Trophoblast cell (in vitro differentiated cells and primary cell): ENCODE data around the gene RAB11FIP2.

ENCODE experiments used
- DNase-seq, 2 donors: peaks; one replicate each; pipeline ENCODE4 v3.0.0-alpha.2; 2016
- H2AFZ ChIP-seq: 2 replicates; pipeline ENCODE4 v1.6.1; 2013; ENCODE audit warnings: low read length, moderate library complexity, mild to moderate bottlenecking; ENCODE audit not compliant: insufficient read depth, poor library complexity
- H2AK5ac ChIP-seq: 2 replicates; pipeline ENCODE4 v1.6.1; 2013; ENCODE audit warnings: mild to moderate bottlenecking, low read length
- H2BK120ac ChIP-seq: 2 replicates; pipeline ENCODE4 v1.6.1; 2013; ENCODE audit warnings: low read length, mild to moderate bottlenecking, moderate library complexity; ENCODE audit not compliant: insufficient read depth, poor library complexity
- H2BK12ac ChIP-seq: 2 replicates; pipeline ENCODE4 v1.6.1; 2013; ENCODE audit warnings: mild to moderate bottlenecking, low read length, moderate library complexity
- H2BK5ac ChIP-seq: 2 replicates; pipeline ENCODE4 v1.6.1; 2013; ENCODE audit warnings: low read length, low read depth, moderate library complexity, mild to moderate bottlenecking; ENCODE audit not compliant: poor library complexity
- H3K14ac ChIP-seq: 2 replicates; pipeline ENCODE4 v1.6.1; 2013; ENCODE audit warnings: mild to moderate bottlenecking, low read length
- H3K18ac ChIP-seq: 2 replicates; pipeline ENCODE4 v1.6.1; 2013; ENCODE audit warnings: mild to moderate bottlenecking, low read length
- H3K23ac ChIP-seq: 2 replicates; pipeline ENCODE4 v1.6.1; 2013; ENCODE audit warnings: low read length
- H3K27ac ChIP-seq: 2 replicates; pipeline ENCODE4 v1.5.1; 2013; ENCODE audit warnings: low read depth, mild to moderate bottlenecking, inconsistent platforms, low read length, moderate library complexity
- H3K27me3 ChIP-seq: 2 replicates; pipeline ENCODE4 v1.6.1; 2013; ENCODE audit warnings: inconsistent platforms, mild to moderate bottlenecking, low read length, moderate library complexity; ENCODE audit not compliant: insufficient read depth
- H3K36me3 ChIP-seq, 2 experiments: 1 replicate in 1 of 2; 2 replicates in 1 of 2; pipeline ENCODE4 v1.6.1; 2013; ENCODE audit warnings: low read length in 2 of 2, mild to moderate bottlenecking in 2 of 2, moderate library complexity in 1 of 2; ENCODE audit not compliant: insufficient read depth in 2 of 2, control insufficient read depth in 1 of 2
- H3K4ac ChIP-seq: 2 replicates; pipeline ENCODE4 v1.6.1; 2013; ENCODE audit warnings: low read depth, mild to moderate bottlenecking, low read length, moderate library complexity
- H3K4me1 ChIP-seq, 2 experiments: 1 replicate in 1 of 2; 2 replicates in 1 of 2; pipeline ENCODE4 v1.6.1; 2013; ENCODE audit warnings: low read length in 2 of 2, mild to moderate bottlenecking in 2 of 2, moderate library complexity in 1 of 2; ENCODE audit not compliant: insufficient read depth in 2 of 2, control insufficient read depth in 1 of 2
- H3K4me2 ChIP-seq: 2 replicates; pipeline ENCODE4 v1.6.1; 2013; ENCODE audit warnings: inconsistent platforms, mild to moderate bottlenecking, low read length, moderate library complexity
- H3K4me3 ChIP-seq: 2 replicates; pipeline ENCODE4 v1.5.1; 2013; ENCODE audit warnings: mild to moderate bottlenecking, low read depth, low read length, inconsistent platforms
- H3K79me1 ChIP-seq: one replicate; pipeline ENCODE4 v1.6.1; 2013; ENCODE audit warnings: low read length
- H3K79me2 ChIP-seq: 2 replicates; pipeline ENCODE4 v1.6.1; 2013; ENCODE audit warnings: low read length, mild to moderate bottlenecking; ENCODE audit not compliant: control insufficient read depth, insufficient read depth, poor library complexity
- H3K9ac ChIP-seq: 2 replicates; pipeline ENCODE4 v1.6.1; 2013; ENCODE audit warnings: mild to moderate bottlenecking, low read length
- H3K9me3 ChIP-seq: 2 replicates; pipeline ENCODE4 v1.6.1; 2013; ENCODE audit warnings: low read depth, mild to moderate bottlenecking, control low read depth, inconsistent platforms, low read length; ENCODE audit not compliant: insufficient read depth
- H4K12ac ChIP-seq: 2 replicates; pipeline ENCODE4 v1.6.1; 2013; ENCODE audit warnings: low read depth, mild to moderate bottlenecking, low read length, moderate library complexity
- H4K8ac ChIP-seq: 2 replicates; pipeline ENCODE4 v1.6.1; 2013; ENCODE audit warnings: low read depth, mild to moderate bottlenecking, low read length, moderate library complexity
- H4K91ac ChIP-seq: one replicate; pipeline ENCODE4 v1.6.1; 2013; ENCODE audit warnings: low read depth, mild to moderate bottlenecking, low read length, moderate library complexity
- WGBS: extraction: QIAGEN DNeasy Blood & Tissue Kit; methylation state at CpG from one replicate; pipeline ENCODE4 v1.1.7; 2013; ENCODE audit warnings: missing lambda C conversion rate; ENCODE audit not compliant: insufficient read length, insufficient coverage; ENCODE audit errors: extremely low coverage; 5-methylcytosine and 5-hydroxymethylcytosine counted together

Gene RAB11FIP2

GRCh38 chr10:117969592-117969991, 77.1 kb downstream of the RAB11FIP2 start:
- WGBS = no CpG with 5 or more reads among the region's 1 CpG
- no peaks in the 10 kb centered on the region for H3K36me3 ChIP-seq
- H4K8ac ChIP-seq = no peak overlapping the region

GRCh38 chr10:117968354-117969182, 78.2 kb downstream of the RAB11FIP2 start:
- H2BK5ac ChIP-seq = no peak overlapping the region
- no peak overlapping the region for H3K4ac ChIP-seq
- H2AFZ ChIP-seq = no peak overlapping the region
- no peaks in the 10 kb centered on the region for H3K4me1 ChIP-seq
- no peak overlapping the region for H3K27ac ChIP-seq
- no peaks in the 10 kb centered on the region for H3K36me3 ChIP-seq
- DNase-seq = no peak
- H2BK120ac ChIP-seq = no peak overlapping the region
- no peaks in the 10 kb centered on the region for H3K27me3 ChIP-seq
- H3K18ac ChIP-seq = no peak overlapping the region
- no peak overlapping the region for H4K8ac ChIP-seq
- H3K9ac ChIP-seq = no peak overlapping the region
- no peaks in the 10 kb centered on the region for H3K79me2 ChIP-seq
- H3K9me3 ChIP-seq = no peaks in the 10 kb centered on the region
- no peaks in the 10 kb centered on the region for H3K79me1 ChIP-seq
- no CpG with 5 or more reads among the region's 10 CpGs for WGBS
- no peak overlapping the region for H3K14ac ChIP-seq
- no peak overlapping the region for H2BK12ac ChIP-seq
- no peak overlapping the region for H2AK5ac ChIP-seq
- H3K23ac ChIP-seq = no peak overlapping the region
- no peak overlapping the region for H4K91ac ChIP-seq
- no peak overlapping the region for H3K4me3 ChIP-seq
- no peak overlapping the region for H4K12ac ChIP-seq
- H3K4me2 ChIP-seq = no peak overlapping the region

More at GRCh38 chr10:117969592-117969991, 77.1 kb downstream of the RAB11FIP2 start:
- no peak for DNase-seq
- no peaks in the 10 kb centered on the region for H3K9me3 ChIP-seq
- no peaks in the 10 kb centered on the region for H3K27me3 ChIP-seq
- H3K4me3 ChIP-seq = no peak overlapping the region
- no peaks in the 10 kb centered on the region for H3K79me2 ChIP-seq
- H2AK5ac ChIP-seq = no peak overlapping the region
- no peak overlapping the region for H3K4me2 ChIP-seq
- no peak overlapping the region for H3K18ac ChIP-seq
- H4K91ac ChIP-seq = no peak overlapping the region
- no peak overlapping the region for H2AFZ ChIP-seq
- H4K12ac ChIP-seq = no peak overlapping the region
- no peak overlapping the region for H2BK5ac ChIP-seq
- no peak overlapping the region for H3K9ac ChIP-seq
- H3K27ac ChIP-seq = no peak overlapping the region
- no peak overlapping the region for H3K23ac ChIP-seq
- H2BK12ac ChIP-seq = no peak overlapping the region
- H3K4me1 ChIP-seq = no peaks in the 10 kb centered on the region
- H3K79me1 ChIP-seq = no peaks in the 10 kb centered on the region
- no peak overlapping the region for H3K4ac ChIP-seq
- H2BK120ac ChIP-seq = no peak overlapping the region
- H3K14ac ChIP-seq = no peak overlapping the region

- no peak for DNase-seq
- Histone ChIP-seq H2BK120ac (no peak overlapping the region), H3K79me2 (no peaks in the 10 kb centered on the region), H4K8ac (no peak overlapping the region), H4K91ac (no peak overlapping the region), H3K14ac (no peak overlapping the region), H2BK12ac (no peak overlapping the region), H3K9ac (no peak overlapping the region), H3K18ac (no peak overlapping the region), H3K27ac (no peak overlapping the region), H3K4me2 (no peak overlapping the region), H3K4ac (no peak overlapping the region), H2AK5ac (no peak overlapping the region), H3K36me3 (no peaks in the 10 kb centered on the region), H2BK5ac (no peak overlapping the region), H3K4me3 (no peak overlapping the region), H4K12ac (no peak overlapping the region), H3K27me3 (no peaks in the 10 kb centered on the region), H3K23ac (no peak overlapping the region), H2AFZ (no peak overlapping the region), H3K9me3 (no peaks in the 10 kb centered on the region), H3K79me1 (no peaks in the 10 kb centered on the region), H3K4me1 (no peaks in the 10 kb centered on the region)
- no CpG with 5 or more reads among the region's 7 CpGs for WGBS
These were observed 79.5 kb downstream of the RAB11FIP2 start for GRCh38 chr10:117967149-117967650.

GRCh38 chr10:117965984-117966383, 80.8 kb downstream of the RAB11FIP2 start:
- no peak overlapping the region for H4K91ac ChIP-seq
- H3K4me3 ChIP-seq = no peak overlapping the region
- no CpG with 5 or more reads among the region's 2 CpGs for WGBS
- no peaks in the 10 kb centered on the region for H3K27me3 ChIP-seq
- H3K27ac ChIP-seq = no peak overlapping the region
- no peaks in the 10 kb centered on the region for H3K79me2 ChIP-seq
- H2BK5ac ChIP-seq = no peak overlapping the region
- no peak overlapping the region for H3K18ac ChIP-seq
- H2BK120ac ChIP-seq = no peak overlapping the region
- H3K4me2 ChIP-seq = no peak overlapping the region
- no peak overlapping the region for H4K12ac ChIP-seq
- no peak overlapping the region for H3K14ac ChIP-seq
- no peak for DNase-seq
- H4K8ac ChIP-seq = no peak overlapping the region
- no peak overlapping the region for H2BK12ac ChIP-seq
- H3K36me3 ChIP-seq = no peaks in the 10 kb centered on the region
- no peak overlapping the region for H3K4ac ChIP-seq
- H3K9ac ChIP-seq = no peak overlapping the region
- no peaks in the 10 kb centered on the region for H3K9me3 ChIP-seq
- H3K23ac ChIP-seq = no peak overlapping the region
- H2AK5ac ChIP-seq = no peak overlapping the region
- H3K4me1 ChIP-seq = no peaks in the 10 kb centered on the region
- H3K79me1 ChIP-seq = no peaks in the 10 kb centered on the region
- no peak overlapping the region for H2AFZ ChIP-seq
